Measurements from ENCODE around the gene TRIM40.
"Not testable (repeated sequence)": the region's sequence is repeated elsewhere in the genome, so short reads cannot be mapped to it uniquely, and the experiment has no call there.

Gene TRIM40

DNA sequence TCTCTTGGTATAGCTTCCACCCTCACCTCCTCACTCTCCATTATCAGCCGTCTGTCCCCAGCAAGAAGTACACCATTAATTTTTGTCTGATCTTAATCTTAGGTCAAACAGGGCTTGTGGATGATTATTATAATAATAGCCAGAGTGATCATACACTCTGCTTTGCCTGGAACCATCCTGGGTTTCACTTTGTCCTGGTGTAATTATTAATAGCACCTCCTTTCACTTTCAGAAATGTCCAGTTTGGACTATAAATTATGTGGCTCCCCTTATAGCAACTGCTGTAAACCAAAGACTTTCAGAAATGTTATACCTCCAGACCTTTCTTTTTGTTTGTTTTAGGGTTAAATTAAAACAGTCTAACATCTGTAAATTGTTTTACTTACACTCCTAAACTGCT, 22.1 kb upstream of the TRIM40 start:
- DNase-seq, result no peak

DNA sequence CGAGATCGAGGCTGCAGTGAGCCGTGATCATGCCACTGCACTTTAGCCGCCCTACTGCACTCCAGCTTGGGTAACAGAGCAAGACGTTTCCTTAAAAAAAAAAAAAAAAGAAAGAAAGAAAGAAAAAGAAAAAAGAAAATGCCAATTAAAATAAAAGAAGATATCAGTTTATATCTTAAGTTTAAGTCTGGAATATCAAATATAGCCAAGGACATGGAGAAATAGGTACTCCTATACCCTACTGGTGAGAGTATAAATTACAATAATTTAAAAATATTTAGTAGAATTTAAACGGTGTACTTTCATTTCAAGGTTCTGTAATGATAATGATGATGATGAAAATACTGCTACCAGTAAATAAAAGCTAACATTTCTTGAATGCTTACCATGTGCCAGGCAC, 19.2 kb upstream of the TRIM40 start:
- no peak for DNase-seq

DNA sequence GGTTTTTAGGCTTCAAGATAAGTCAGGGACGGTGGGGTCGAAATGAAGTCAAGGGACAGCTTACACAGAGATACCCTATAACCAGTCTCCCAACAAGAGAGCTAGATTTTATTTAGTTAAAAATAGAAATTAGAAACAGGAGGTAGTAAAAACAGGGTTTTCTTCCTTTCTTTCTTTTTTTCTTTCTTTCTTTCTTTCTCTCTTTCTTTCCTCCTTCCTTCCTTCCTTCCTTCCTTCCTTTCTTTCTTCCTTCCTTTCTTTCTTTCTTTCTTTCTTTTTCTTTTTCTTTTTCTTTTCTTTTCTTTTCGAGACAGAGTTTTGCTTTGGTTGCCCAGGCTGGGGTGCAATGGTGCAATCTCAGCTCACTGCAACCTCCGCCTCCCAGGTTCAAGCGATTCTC, 17.2 kb upstream of the TRIM40 start:
- not testable (repeated sequence) for DNase-seq

DNA sequence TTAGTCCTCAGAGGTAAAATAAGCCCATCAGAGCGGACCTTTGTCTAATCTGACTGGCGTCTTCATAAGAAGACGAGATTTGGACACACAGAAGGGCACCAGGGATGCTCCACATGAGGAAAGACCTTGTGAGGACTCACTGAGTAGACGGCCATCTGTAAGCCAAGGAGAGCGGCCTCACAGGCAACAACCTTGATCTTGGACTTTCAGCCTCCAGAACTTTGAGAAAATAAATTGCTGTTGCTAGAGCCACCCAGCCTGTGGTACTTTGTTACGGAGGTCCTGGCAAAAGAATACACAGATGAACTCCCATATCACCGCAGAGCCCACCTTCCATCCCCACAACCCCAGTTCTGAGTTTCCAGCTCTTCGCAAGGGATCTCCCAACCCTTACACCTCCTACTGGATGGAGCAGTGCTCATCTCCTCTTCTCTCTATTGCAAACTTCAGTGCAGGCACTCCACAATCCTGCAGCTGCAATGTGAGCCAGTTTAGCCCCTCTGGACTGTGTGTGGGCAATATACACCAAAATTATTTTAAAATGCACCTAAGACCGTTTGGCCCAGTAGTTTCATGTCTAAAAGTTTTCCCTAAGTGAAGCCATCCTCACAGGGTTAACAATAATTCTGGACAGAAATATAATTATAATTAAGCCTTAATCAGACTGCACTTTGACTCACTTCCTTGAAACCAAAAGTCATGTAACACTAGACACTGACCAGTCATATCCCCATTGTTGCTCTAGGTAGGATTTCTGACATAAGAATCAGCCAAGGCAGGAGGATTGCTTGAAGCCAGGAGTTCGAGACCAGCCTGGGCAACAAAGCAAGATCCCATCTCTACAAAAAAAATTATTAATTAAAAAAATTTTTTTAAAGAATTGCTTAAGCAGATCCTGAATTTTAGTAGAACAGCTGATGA, 14.2 kb upstream of the TRIM40 start:
- DNase-seq, result no peak

DNA sequence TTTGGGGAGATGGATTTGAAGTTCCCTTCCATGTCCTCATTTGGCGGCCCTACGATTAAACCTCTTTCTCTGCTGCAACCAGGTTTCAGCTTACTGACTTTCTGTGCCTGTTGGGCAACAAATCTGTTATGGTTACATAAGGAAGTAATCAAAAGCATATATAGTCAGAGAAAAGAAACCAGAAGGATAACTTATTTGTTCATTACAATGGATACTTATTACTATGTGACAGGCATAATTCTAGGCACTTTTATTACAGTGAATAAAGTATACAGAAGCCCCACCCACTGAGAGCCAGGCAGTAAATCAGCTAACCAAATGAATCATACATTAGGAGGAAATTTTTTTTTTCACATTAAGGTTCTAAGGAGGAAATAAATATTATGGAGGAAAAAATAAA, 13.4 kb upstream of the TRIM40 start:
- no peak for DNase-seq

DNA sequence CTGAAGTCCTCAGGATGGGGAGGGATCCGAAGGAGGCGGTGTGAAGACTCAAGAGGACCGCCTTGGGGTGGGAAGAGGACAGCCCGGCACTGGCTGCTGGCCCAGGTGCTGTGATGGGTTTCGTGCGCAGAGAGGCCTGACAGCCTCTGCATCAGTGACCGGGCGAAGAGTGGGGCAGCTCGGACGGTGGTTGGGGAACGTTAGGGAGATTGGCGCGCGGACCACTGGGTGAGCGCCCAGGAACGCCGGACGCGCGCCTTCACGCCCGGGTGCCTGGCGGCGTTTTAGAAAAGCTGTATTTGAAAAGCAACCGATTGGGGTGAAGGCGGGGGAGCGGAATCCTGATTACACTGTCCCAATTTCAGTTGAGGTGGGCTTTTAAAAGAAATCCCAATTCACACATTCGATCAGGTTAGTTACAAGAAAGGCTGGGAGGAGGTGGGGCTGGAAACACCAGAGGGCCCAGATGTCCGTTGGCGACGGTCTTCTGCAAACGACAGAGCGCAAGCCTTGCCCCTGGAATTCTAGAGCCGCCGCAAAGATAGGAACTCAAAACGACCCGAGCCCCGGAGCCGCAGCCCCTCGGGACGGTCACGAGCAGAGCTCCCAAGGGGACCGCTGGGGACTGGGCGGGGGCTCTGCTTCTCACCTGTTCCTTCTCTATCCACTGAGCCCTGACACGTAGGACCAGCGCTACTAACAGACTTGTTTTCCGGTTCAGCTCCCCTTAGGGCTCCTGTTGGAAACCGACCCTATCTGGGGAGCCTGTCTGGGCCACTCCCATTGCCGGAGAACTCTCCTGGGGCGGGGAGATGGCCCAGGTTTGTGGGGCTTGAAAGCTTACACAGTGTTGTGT, 8.5 kb upstream of the TRIM40 start:
- DNase-seq, result no peak

DNA sequence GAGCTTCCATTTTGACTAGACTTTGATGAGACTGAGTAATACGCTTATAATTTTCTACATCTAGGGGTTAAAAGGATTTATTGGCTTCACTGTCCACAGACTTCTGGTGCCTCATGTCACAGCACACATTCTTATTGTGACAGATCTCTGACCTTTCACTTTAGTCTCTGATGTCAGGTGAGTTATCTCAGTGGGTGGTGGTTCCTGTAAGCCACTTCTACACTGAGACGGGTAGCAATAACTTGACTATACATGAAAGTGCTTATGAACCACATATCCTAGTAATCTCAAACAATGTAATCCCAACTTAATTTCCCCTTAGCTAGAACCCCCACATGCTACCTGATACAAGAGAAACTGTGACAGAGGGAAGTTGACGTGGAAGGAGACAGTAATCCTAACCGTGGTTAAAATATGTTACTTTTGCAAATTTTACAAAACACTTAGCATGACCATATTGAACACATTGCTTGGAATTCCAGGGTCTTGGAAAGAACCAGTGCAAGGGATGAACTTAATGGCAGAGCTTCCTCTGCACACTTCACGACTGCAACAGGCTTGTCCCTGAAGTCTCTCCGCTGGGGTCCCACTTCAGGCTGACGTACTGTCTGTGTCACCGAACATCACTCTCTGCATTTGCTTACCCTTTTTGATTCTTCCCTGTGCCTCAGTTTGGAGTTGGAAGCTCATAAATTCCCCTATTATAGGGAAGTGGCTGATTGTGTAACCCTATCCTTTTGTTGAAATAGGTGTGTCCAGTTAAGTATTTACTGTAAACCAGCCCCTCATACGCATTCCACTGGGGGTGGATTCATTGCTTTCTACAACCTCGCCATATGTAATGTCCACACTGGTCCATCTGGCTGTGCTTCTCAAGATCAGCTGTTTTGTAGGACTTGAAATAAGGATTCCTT, 6.4 kb upstream of the TRIM40 start:
- no peak for DNase-seq

DNA sequence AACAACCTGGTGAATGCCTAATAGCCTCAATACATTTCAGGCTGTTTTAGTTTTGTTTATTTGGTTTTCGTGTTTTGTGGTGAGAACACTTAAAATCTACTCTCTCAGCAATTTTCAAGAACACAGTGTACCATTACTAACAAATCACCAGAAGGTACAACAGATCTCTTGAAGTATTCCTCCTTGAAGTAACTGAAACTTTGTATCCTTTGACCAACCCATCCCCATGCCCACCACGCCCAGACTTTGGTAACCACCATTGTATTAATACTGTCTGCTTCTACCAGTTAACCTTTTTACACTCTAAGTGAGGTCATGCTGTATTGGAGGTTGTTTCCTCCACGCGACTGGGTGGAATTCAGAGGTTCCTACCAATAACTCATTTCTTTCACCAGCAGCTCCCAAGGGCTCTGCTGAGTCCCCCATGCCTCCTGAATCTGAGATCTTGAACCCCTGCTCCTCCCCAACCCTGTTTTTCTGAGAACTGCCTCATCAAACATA, 5.7 kb upstream of the TRIM40 start:
- DNase-seq, result no peak

DNA sequence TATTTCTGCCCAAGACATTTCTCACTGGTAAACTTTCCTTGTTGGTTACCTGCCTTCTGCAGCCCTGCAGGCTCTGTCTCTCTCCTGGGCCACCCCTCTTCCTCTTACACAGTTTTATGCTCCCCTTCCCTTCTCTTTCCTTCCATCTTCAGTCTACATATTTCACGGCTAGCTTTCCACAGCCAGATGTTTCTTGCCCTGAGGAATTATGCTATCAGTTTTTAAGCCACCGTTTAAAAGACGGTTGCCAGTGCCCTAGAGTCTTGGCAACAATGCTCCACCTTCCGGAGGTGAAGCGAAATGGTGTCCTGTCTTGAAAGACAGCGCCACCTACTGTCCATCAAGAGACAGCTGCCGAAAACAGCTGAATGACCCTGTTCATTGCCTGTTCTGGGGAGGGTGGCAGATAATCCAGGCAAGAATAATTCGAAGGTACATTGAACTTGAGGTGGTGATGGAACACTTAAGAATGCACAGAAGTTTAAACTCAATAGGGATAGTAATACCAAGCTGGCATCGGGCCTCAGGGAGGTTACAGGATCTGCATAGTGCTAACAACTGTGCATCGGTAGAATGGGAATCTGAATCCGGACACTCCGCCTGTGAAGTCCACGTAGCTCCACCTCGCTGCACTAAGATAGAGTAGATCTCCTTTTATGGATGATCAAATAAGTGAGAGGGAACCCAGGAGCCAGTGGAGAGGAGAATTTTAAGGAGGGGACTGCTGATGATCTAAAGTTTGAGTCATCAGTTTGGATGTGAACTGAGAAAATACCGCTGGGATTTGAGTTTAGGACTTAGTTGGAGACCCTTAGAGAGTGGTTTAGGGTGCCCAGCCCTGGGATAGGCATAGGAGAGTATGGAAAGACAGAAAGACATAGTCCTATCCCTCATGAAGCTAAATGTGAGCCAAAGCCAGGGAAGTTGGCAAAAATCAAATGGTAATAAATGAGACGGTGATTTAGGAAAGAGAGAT, 4.8 kb upstream of the TRIM40 start:
- peak; percentile 25 to 81 for DNase-seq

DNA sequence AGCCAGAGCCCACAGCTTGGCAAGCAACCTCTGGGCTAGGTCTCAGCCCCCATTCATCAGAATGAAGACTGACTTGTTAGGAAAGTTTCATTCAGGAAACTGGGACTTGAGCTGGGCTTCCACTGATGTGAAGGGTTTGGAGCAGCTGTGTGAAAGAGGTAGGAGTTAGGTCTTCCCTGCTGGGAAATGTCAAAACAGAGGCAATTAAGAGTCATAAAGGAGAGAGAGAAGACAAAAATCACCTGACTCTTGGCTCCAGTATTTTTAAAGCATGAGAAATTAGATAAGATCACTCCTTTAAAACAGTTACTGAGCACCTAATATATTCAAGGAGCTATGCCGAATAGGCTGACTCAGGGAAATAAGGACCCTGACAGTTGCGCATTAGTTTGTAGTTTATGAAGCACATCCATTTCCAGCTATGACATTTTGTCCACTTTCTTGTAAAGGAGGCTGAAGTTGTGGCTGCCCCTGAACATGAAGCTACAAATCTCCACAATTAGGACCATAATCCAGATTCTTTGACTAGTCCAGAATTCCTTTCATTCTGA, 3.9 kb upstream of the TRIM40 start:
- no peak for DNase-seq

DNA sequence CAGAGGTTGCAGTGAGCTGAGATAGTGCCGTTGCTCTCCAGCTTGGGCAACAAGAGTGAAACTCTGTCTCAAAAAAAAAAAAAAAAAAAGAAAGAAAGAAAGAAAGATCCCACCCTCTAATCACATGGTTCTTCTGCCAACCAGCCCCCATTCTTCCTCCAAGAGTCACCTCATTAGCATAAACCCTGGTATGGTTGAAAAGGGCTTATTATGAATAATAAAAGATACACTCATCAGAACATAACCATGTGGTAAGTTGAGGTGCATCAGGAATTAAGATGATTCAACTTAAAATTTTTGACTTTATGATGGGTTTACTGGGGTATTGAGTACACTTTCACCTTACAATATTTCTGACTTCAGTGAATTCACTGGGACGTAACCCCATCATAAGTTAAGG, 793 bp upstream of the TRIM40 start:
- DNase-seq, result no peak

DNA sequence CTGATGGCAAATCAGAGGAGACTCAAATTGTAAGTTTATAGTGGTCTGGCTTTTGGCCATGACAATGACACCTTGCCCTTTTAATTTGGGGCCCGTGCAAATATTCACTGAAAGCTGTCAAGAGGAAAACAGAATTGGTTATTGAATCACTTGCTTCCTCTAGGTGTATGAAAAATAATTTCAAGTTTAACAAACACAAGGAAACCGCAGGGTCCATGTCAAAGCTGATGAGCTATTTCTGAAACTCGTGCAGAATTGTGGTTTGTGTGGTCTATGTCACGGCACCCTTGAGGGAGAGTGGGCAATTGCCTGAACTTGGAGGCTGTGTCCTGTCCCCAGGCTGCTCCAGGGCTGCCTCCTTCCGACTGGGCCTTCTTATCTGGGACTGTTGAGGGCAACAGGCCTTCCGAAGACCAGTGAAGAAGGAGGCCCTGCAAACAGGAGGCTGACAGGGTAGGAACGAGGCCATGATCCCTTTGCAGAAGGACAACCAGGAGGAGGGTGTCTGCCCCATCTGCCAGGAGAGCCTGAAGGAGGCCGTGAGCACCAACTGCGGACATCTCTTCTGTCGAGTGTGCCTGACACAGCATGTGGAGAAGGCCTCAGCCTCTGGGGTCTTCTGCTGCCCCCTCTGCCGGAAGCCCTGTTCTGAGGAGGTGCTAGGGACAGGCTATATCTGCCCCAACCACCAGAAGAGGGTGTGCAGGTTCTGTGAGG, 788 bp downstream of the TRIM40 start:
- no peak for DNase-seq

DNA sequence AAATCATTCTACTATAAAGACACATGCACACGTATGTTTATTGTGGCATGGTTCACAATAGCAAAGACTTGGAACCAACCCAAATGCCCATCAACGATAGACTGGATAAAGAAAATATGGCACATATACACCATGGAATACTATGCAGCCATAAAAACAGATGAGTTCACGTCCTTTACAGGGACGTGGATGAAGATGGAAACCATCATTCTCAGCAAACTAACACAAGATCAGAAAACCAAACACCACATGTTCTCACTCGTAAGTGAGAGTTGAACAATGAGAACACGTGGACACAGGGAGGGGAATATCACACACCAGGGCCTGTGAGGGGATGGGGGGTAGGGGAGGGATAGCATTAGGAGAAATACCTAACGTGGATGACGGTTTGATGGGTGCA, 4.3 kb downstream of the TRIM40 start:
- not testable (repeated sequence) for DNase-seq

DNA sequence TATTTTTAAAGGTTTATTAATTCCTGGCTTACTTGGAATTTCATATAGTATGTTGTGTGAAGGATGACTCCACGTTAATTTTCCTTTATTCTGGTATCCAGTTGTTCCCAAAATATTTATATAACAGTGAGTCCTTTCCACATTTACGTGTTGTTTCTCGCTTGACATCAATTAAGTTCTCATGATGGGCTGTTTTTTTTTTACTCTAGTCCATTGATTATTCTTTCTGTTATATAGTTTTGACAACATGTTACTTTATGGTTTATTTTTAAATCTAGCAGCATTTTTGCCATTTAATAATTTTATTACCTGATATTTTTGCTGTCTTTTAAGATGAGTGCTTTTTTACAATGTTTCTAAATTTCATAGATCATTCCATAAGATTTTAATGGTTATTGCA, 6.7 kb downstream of the TRIM40 start:
- DNase-seq, result no peak

DNA sequence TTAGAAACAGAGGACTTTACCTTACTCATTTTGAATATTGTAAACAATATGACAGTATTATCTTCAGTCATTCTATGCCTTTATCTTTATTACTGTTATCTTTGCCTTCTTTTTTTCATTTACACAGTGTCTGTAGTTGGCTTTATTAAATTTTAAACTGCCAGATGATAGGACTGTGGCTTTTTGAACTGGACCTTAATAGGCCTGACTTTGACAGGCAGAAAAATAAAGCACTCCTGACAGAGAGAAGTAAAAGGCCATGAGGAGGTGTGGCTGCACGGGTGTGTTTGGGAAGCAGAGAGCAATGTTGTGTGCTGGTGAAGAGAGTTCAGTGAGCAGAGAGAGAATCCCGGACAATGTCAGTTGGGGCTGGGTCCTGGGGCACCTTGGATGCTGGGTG, 7.8 kb downstream of the TRIM40 start:
- DNase-seq, result no peak

DNA sequence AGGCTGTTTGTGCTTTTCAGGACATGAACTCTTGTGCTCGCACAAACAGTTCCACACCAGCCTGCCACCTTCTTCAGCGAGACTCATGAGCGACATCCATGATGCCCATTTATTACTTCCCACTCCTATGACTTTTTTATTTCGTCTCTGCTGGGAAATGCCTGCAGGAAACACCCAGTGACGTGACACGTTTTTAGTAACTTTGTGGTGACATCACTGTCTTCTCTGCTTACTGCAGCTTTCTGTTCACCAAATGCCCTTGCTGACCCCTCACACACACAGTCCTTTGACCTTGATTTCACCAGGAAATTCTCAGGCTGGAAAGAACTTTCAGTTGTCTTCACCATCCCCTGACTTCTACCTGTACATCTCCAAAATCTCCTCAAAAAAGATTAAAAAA, 8.9 kb downstream of the TRIM40 start:
- DNase-seq, result no peak

DNA sequence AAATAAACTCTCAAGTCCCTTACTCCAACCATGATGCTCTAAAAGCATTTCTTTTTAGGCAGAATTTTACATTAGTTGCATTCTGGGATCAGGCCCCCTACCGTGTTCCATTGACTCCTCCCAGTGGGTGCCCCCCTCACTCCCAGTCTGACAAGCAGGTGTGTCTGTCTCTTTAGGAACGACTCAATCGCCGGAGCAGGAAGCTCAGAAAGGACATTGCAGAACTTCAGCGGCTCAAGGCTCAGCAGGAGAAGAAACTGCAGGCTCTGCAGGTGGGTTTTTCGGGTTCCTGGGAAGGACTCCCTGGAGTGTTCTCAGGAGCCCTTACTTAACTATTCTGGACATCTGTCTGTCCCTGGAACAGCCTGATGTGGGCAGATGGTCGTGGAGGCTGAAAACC, 9.9 kb downstream of the TRIM40 start:
- DNase-seq, result no peak

DNA sequence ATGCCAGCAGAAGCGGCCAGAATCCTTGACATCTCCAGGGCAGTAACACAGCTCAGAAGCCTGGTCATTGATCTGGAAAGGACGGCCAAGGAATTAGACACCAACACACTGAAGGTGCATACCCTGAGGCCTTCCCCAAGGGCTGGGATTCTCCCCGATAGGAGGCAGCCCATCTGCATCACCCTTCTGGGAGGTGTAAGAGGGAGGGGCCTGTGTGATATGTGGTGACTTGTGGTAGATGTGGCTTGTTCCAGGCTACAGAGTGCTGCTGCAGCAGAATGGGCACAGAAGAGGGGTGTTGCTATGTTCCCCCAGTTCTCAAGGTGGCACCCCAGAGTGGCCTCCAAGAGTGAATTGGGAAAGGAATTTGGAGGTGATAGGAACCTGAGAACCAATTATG, 11.2 kb downstream of the TRIM40 start:
- no peak for DNase-seq

DNA sequence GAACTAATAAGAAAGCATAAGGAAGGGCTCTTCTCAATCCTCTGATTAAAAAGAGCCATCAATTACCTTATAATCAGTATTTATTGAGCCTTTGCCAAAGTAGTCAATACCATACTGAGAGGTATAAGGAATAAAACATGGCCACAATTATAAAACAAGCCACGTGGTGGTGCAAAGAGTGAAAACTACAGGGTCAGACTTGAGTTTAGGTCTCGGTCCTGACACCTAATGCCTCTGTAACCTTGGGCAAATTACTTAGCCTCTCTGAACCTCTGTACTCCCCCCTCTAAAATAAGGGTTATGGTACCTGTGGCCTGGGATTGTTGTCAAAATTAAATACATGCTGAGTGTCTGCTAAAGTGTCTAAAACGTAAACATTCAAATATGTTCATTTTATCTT, 13.3 kb downstream of the TRIM40 start:
- no peak for DNase-seq

DNA sequence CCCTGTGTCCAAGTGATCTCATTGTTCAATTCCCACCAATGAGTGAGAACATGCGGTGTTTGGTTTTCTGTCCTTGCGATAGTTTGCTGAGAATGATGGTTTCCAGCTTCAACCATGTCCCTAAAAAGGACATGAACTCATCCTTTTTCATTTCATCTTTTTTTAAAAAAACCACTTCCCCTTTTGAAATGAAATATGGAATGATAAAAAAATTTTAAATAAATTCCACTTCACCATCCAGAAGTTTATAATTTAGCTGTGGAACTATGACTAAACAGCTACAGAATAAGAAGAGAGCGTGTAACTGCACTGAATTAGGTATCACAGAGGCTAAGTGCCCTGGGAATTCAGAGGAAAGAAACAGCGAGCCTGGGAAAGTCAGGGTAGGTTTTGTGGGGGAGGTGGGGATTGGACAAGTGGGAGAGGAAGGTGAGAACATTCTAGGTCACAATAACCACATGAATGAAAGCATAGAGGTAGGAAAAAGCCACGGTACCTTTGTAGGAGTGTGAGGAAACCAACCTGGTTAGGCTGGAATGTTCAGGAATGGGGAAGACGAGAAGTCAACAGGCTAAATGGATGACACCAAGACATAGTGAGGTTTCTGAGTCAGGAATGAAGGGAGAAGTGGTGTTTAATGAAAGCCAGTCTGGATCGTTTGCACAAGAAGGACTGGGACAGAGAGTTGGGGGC, 14.1 kb downstream of the TRIM40 start:
- DNase-seq, result no peak

Measured in SW 1271 (cell line).